ENCODE results near the gene NCOR2. TPM values are rescaled to one million over a fixed set of nuclear protein-coding genes. Genes with fewer than 3 reads are reported as not detected.

Gene NCOR2
- total and polyA plus RNA-seq, 8 donors: 27.2 to 292 (median 83.5) TPM

DNA sequence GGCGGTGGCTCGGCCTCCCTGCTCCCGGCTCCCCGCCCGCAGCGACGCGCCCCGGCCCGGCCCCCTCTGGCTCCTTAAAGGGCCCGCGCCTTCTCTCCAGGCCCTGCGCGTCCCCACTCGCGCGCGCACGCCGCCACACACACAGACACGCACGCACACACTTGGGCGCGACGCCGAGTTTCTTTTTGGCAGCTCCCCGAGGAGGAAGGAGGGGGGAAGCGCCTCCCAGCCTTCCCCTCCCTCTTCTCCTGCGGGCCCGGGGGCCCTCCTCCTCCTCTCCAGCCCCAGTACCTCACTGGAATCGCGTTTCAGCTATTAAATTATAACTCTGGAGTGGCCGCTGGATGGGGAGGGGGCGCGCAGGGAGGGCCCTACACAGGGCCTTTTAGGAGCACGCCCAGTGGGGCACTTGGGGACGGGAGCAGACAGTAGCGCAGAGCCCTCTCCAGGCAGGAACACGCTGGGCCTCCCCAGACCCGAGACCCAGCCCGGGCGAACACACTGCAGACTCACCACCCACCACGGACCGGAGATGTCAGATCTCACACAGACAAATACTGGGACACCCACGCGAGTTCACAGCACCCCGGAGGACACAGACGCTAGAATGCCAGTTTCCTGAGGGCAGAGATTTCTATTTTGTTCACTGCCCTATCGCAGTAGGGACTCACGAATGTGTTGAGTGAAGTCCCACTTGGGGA, 411 bp upstream of the NCOR2 start:
- Histone ChIP-seq H3K4me3 (peak overlapping the region; percentile 36 to 92 (median 65)), H3K27ac (peak overlapping the region; percentile 72 to 99 (median 86)), H3K36me3 (peaks cover 0 to 3% (median 0%) of the 10 kb centered on the region in 4 donors), H3K4me1 (peaks cover 48 to 59% (median 57%) of the 10 kb centered on the region in 4 donors), H3K9me3 (no peaks in the 10 kb centered on the region), H3K27me3 (no peaks in the 10 kb centered on the region)
- intact Hi-C loops (cut with DNase I; ENCODE audit: low total_unique reads): loop anchor here (10.0 kb wide), 1 partner anchor 63 kb away; no protein-coding TSS in a partner anchor
- 1 to 3% (median 2%) methylated on average over 28 to 50 of the region's 50 CpGs for WGBS, 5 donors
- DNase-seq: peak; percentile 93 to 97
- no peak for TF ChIP-seq EP300 (IDR thresholded peaks at IDR 0.05)
- TF ChIP-seq POLR2AphosphoS5 (IDR thresholded peaks at IDR 0.05): peak; percentile 65 to 82 (median 75)
- no peak for TF ChIP-seq CTCF (IDR thresholded peaks at IDR 0.05)

- intact Hi-C loops (cut with DNase I; ENCODE audit: low total_unique reads): loop anchor here (10.0 kb wide), 1 partner anchor 62 kb away; no protein-coding TSS in a partner anchor
- Histone ChIP-seq H3K4me3 (peak overlapping the region; percentile 84 to 97 (median 94)), H3K36me3 (peaks cover 0 to 3% (median 0%) of the 10 kb centered on the region in 4 donors), H3K27me3 (no peaks in the 10 kb centered on the region), H3K27ac (peak overlapping the region; percentile 93 to 99 (median 98)), H3K4me1 (peaks cover 55 to 74% (median 64%) of the 10 kb centered on the region in 4 donors), H3K9me3 (no peaks in the 10 kb centered on the region)
- WGBS, 5 donors: 0 to 1% (median 0%) methylated on average over 38 to 56 of the region's 56 CpGs
- DNase-seq: peak; percentile 88 to 94
- peak; percentile 11 to 67 (median 46) for TF ChIP-seq POLR2AphosphoS5 (IDR thresholded peaks at IDR 0.05)
- TF ChIP-seq EP300 (IDR thresholded peaks at IDR 0.05): no peak
- TF ChIP-seq CTCF (IDR thresholded peaks at IDR 0.05): no peak
- no peak for TF ChIP-seq POLR2A (IDR thresholded peaks at IDR 0.05)
These were observed 1.0 kb downstream of the NCOR2 start for GRCh38 chr12:124566161-124566996.

- Histone ChIP-seq H3K27me3 (no peaks in the 10 kb centered on the region), H3K4me3 (peak overlapping the region; percentile 84 to 97 (median 94)), H3K9me3 (no peaks in the 10 kb centered on the region), H3K36me3 (peaks cover 0 to 3% (median 0%) of the 10 kb centered on the region in 4 donors), H3K27ac (peak overlapping the region; percentile 93 to 99 (median 98)), H3K4me1 (peaks cover 55 to 81% (median 67%) of the 10 kb centered on the region in 4 donors)
- peak in 1 of 2 donors; percentile 38 for DNase-seq
- intact Hi-C loops (cut with DNase I; ENCODE audit: low total_unique reads): loop anchor here (10.0 kb wide), 1 partner anchor 61 kb away; no protein-coding TSS in a partner anchor
- TF ChIP-seq POLR2AphosphoS5 (IDR thresholded peaks at IDR 0.05) (no peak), CTCF (IDR thresholded peaks at IDR 0.05) (no peak), EP300 (IDR thresholded peaks at IDR 0.05) (no peak), POLR2A (IDR thresholded peaks at IDR 0.05) (no peak)
- WGBS, 5 donors: 4 to 8% (median 5%) methylated on average over 14 of the region's 14 CpGs
These were observed 1.7 kb downstream of the NCOR2 start for GRCh38 chr12:124565656-124566160.

DNA sequence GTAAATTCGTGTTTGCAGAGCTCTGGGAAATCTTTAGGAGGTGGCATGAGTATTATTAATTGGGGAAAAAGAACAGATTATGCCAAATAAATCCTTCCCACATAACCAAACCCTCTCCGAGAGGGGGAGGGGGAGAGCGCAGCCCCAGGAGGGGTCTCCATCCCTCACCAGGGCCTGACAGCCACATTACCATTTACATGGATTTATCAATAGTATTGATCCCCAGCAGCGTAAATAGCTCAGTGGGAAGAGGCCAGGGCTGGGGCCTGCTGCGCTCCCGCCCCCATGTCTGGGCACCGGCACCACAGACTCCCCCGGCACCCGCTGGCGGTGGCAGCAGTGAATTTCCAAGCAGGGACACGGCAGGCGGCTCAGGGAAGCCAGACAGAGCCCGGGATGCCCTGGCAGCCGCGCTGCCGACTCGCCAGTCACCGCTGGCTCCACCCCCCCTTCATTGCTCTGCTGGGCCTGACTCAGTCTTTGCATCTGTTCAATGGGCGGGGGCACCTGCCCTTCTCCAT, 2.4 kb downstream of the NCOR2 start:
- H3K4me3 ChIP-seq: peak overlapping the region; percentile 84 to 97 (median 94)
- H3K9me3 ChIP-seq: no peaks in the 10 kb centered on the region
- H3K36me3 ChIP-seq: peaks cover 0 to 3% (median 0%) of the 10 kb centered on the region in 4 donors
- WGBS, 5 donors: 35 to 52% (median 39%) methylated on average over 9 to 19 of the region's 19 CpGs
- DNase-seq: peak in 1 of 2 donors; percentile 67
- H3K27ac ChIP-seq: peak overlapping the region in 4 of 5 donors; percentile 26 to 99 (median 66)
- no peaks in the 10 kb centered on the region for H3K27me3 ChIP-seq
- peaks cover 55 to 87% (median 70%) of the 10 kb centered on the region in 4 donors for H3K4me1 ChIP-seq
- intact Hi-C loops (cut with DNase I; ENCODE audit: low total_unique reads): loop anchor here (10.0 kb wide), 1 partner anchor 60 kb away; no protein-coding TSS in a partner anchor
- no peak for TF ChIP-seq CTCF (IDR thresholded peaks at IDR 0.05)
- no peak for TF ChIP-seq POLR2AphosphoS5 (IDR thresholded peaks at IDR 0.05)
- TF ChIP-seq EP300 (IDR thresholded peaks at IDR 0.05): no peak
- TF ChIP-seq POLR2A (IDR thresholded peaks at IDR 0.05): no peak
